ENCODE data around the gene DVL1. TPM values are rescaled to one million over a fixed set of nuclear protein-coding genes. Genes with fewer than 3 reads are reported as not detected.
A peak's percentile ranks its signal among the peaks of the same experiment; 100 is the strongest.

DVL1 gene
- total and polyA plus RNA-seq, 2 of the 13 experiments (the other 11 are each of a cell fraction or from before 2014, with no cell fraction given) = 30.8 to 60.4 TPM

DNA sequence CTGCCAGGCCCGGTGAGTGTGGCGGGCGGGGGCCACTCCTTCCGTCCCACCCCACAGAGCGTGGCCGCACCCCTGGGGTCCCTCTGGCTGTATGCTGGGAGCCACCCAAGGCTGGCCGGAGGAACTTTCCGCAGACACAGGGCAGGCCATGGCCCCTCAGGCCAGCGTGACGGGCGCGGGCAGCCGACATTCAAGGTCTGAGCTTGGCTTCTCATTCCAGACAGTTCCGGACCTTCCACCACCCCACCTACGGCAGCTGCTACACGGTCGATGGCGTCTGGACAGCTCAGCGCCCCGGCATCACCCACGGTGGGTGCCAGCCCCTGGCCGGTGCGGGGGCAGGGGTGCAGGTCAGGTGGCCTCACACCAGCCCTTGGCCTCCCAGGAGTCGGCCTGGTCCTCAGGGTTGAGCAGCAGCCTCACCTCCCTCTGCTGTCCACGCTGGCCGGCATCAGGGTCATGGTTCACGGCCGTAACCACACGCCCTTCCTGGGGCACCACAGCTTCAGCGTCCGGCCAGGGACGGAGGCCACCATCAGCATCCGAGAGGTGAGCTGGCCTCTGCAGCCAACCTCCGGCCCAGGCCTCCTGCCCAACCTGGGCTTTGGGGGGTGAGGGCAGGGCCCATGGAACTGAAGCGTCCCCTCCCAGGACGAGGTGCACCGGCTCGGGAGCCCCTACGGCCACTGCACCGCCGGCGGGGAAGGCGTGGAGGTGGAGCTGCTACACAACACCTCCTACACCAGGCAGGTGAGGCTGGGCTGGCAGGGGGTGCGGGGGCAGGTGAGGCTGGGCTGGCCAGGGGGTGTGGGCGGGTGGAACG lies 61.7 kb downstream of the DVL1 start (continued):
- no peak for TF ChIP-seq ZSCAN9 (CRISPR knock-in tag; IDR thresholded peaks at IDR 0.05; ENCODE audit: borderline replicate concordance)
- no peak for TF ChIP-seq SNRNP70 (IDR thresholded peaks at IDR 0.05; ENCODE audit: low read depth, low read length)
- TF ChIP-seq MED13 (CRISPR knock-in tag; IDR thresholded peaks at IDR 0.05) = no peak
- TF ChIP-seq RORA (CRISPR knock-in tag; IDR thresholded peaks at IDR 0.05) = no peak
- TF ChIP-seq, protein P1, sequence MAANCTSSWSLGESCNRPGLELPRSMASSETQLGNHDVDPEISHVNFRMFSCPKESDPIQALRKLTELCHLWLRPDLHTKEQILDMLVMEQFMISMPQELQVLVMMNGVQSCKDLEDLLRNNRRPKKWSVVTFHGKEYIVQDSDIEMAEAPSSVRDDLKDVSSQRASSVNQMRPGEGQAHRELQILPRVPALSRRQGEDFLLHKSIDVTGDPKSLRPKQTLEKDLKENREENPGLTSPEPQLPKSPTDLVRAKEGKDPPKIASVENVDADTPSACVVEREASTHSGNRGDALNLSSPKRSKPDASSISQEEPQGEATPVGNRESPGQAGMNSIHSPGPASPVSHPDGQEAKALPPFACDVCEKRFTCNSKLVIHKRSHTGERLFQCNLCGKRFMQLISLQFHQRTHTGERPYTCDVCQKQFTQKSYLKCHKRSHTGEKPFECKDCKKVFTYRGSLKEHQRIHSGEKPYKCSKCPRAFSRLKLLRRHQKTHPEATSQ (CRISPR knock-in tag; IDR thresholded peaks at IDR 0.05; ENCODE audit: borderline replicate concordance) = no peak
- TF ChIP-seq, protein P2, sequence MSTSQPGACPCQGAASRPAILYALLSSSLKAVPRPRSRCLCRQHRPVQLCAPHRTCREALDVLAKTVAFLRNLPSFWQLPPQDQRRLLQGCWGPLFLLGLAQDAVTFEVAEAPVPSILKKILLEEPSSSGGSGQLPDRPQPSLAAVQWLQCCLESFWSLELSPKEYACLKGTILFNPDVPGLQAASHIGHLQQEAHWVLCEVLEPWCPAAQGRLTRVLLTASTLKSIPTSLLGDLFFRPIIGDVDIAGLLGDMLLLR (CRISPR knock-in tag; IDR thresholded peaks at IDR 0.05) = no peak
- 0 out of 2 replicates have a peak, but pooled peaks have one; percentile 26 for TF ChIP-seq ZFP36L1 (CRISPR knock-in tag; IDR thresholded peaks at IDR 0.05)
- TF ChIP-seq, protein P3, sequence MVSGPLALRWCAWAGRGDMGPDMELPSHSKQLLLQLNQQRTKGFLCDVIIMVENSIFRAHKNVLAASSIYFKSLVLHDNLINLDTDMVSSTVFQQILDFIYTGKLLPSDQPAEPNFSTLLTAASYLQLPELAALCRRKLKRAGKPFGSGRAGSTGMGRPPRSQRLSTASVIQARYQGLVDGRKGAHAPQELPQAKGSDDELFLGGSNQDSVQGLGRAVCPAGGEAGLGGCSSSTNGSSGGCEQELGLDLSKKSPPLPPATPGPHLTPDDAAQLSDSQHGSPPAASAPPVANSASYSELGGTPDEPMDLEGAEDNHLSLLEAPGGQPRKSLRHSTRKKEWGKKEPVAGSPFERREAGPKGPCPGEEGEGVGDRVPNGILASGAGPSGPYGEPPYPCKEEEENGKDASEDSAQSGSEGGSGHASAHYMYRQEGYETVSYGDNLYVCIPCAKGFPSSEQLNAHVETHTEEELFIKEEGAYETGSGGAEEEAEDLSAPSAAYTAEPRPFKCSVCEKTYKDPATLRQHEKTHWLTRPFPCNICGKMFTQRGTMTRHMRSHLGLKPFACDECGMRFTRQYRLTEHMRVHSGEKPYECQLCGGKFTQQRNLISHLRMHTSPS (CRISPR knock-in tag; IDR thresholded peaks at IDR 0.05; ENCODE audit: low read depth) = no peak; the same call in 1 of the 2 replicates
- TF ChIP-seq IRX3 (CRISPR knock-in tag; IDR thresholded peaks at IDR 0.05; ENCODE audit: borderline replicate concordance, low read depth) = no peak
- no peak for TF ChIP-seq EP300 (IDR thresholded peaks at IDR 0.05; ENCODE audit: low read depth in 2 of 2, low read length in 2 of 2)
- TF ChIP-seq EP300 (CRISPR knock-in tag; IDR thresholded peaks at IDR 0.05; ENCODE audit: borderline replicate concordance) = no peak
- 0 out of 2 replicates have a peak, but pooled peaks have one; percentile 59 for TF ChIP-seq ZNF709 (CRISPR knock-in tag; IDR thresholded peaks at IDR 0.05)
- TF ChIP-seq BCL6 (CRISPR knock-in tag; IDR thresholded peaks at IDR 0.05) = 0 out of 2 replicates have a peak, but pooled peaks have one; percentile 20
- no peak; the same call in 1 of the 2 replicates for TF ChIP-seq TARDBP (CRISPR knock-in tag; IDR thresholded peaks at IDR 0.05)
- TF ChIP-seq CHD4 (IDR thresholded peaks at IDR 0.05; ENCODE audit: borderline replicate concordance, low read length) = no peak
- TF ChIP-seq ZNF274 (CRISPR knock-in tag; IDR thresholded peaks at IDR 0.05) = no peak
- no peak for TF ChIP-seq TSC22D2 (CRISPR knock-in tag; IDR thresholded peaks at IDR 0.05; ENCODE audit: borderline replicate concordance)
- 0 out of 2 replicates have a peak, but pooled peaks have one; percentile 45 for TF ChIP-seq ZNF263 (CRISPR knock-in tag; IDR thresholded peaks at IDR 0.05)
- TF ChIP-seq ZNF468 (CRISPR knock-in tag; IDR thresholded peaks at IDR 0.05) = no peak
- no peak for TF ChIP-seq SMAD3 (CRISPR knock-in tag; IDR thresholded peaks at IDR 0.05)
- TF ChIP-seq ZNF768 (CRISPR knock-in tag; IDR thresholded peaks at IDR 0.05) = peak; percentile 81
- TF ChIP-seq, protein P4, sequence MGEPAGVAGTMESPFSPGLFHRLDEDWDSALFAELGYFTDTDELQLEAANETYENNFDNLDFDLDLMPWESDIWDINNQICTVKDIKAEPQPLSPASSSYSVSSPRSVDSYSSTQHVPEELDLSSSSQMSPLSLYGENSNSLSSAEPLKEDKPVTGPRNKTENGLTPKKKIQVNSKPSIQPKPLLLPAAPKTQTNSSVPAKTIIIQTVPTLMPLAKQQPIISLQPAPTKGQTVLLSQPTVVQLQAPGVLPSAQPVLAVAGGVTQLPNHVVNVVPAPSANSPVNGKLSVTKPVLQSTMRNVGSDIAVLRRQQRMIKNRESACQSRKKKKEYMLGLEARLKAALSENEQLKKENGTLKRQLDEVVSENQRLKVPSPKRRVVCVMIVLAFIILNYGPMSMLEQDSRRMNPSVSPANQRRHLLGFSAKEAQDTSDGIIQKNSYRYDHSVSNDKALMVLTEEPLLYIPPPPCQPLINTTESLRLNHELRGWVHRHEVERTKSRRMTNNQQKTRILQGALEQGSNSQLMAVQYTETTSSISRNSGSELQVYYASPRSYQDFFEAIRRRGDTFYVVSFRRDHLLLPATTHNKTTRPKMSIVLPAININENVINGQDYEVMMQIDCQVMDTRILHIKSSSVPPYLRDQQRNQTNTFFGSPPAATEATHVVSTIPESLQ (CRISPR knock-in tag; conservative IDR thresholded peaks at IDR 0.05) = no peak
- TF ChIP-seq HIVEP1 (CRISPR knock-in tag; IDR thresholded peaks at IDR 0.05) = no peak
- TF ChIP-seq GABPB1 (CRISPR knock-in tag; IDR thresholded peaks at IDR 0.05) = peak; percentile 73
- TF ChIP-seq MBNL3 (CRISPR knock-in tag; conservative IDR thresholded peaks at IDR 0.05) = no peak
- no peak for TF ChIP-seq NFATC3 (CRISPR knock-in tag; IDR thresholded peaks at IDR 0.05)

Data from HepG2 (cell line).